Keratinocyte (primary cell): Measurements from ENCODE around the gene ACSS2.
A peak's percentile ranks its signal among the peaks of the same experiment; 100 is the strongest.

Source experiments
- CTCF ChIP-seq, 3 experiments: IDR thresholded peaks in 1 of 3; conservative IDR thresholded peaks in 1 of 3; optimal IDR thresholded peaks in 1 of 3; 2 replicates in 2 of 3; 3 replicates in 1 of 3; pipeline versions ENCODE3 to v1.5.1; 2011; ENCODE audit warnings: low read length in 3 of 3, mild to moderate bottlenecking in 3 of 3, moderate library complexity in 2 of 3, control low read depth in 1 of 3, inconsistent platforms in 1 of 3; ENCODE audit not compliant: insufficient read depth in 2 of 3; ENCODE audit errors: extremely low read depth in 1 of 3
- EZH2 ChIP-seq: IDR thresholded peaks from one replicate; pipeline ENCODE4 v1.6.1; 2012; ENCODE audit warnings: inconsistent platforms, mild to moderate bottlenecking, low read length, moderate library complexity

GRCh38 chr20:34834459-34834893 is 41.9 kb upstream of the ACSS2 start:
- peak in 2 of 3 experiments; percentile 25 to 27 for TF ChIP-seq CTCF (optimal IDR thresholded peaks at IDR 0.05 in 1 of 3, IDR thresholded peaks at IDR 0.05 in 1 of 3, conservative IDR thresholded peaks at IDR 0.05 in 1 of 3; ENCODE audit: extremely low read depth in 1 of 3, insufficient read depth in 2 of 3, low read length in 3 of 3)
- no peak for TF ChIP-seq EZH2
